Ishikawa (cell line): ENCODE results near the gene EEF1AKMT3.

Experiments used
- CEBPB ChIP-seq: IDR thresholded peaks from 2 replicates; pipeline ENCODE4 v1.6.1; 2012
- CREB1 ChIP-seq: IDR thresholded peaks from 2 replicates; pipeline ENCODE4 v1.6.1; 2012; ENCODE audit warnings: low read depth
- EP300 ChIP-seq: IDR thresholded peaks from 2 replicates; pipeline ENCODE4 v1.6.1; 2012; ENCODE audit warnings: borderline replicate concordance
- FOXM1 ChIP-seq: IDR thresholded peaks from 2 replicates; pipeline ENCODE4 v1.6.1; 2012; ENCODE audit warnings: low read depth, borderline replicate concordance
- NFIC ChIP-seq: IDR thresholded peaks from 2 replicates; pipeline ENCODE4 v1.6.1; 2012
- TCF12 ChIP-seq: IDR thresholded peaks from 2 replicates; pipeline ENCODE4 v1.6.1; 2012; ENCODE audit warnings: low read depth
- TEAD4 ChIP-seq: IDR thresholded peaks from 2 replicates; pipeline ENCODE4 v1.6.1; 2012
- YY1 ChIP-seq: IDR thresholded peaks from 2 replicates; pipeline ENCODE4 v1.6.1; 2012; ENCODE audit warnings: low read depth
- TF ChIP-seq, protein P1 (sequence below): IDR thresholded peaks from 2 replicates; pipeline ENCODE4 v1.6.1; 2012; ENCODE audit warnings: low read depth, mild to moderate bottlenecking
- TF ChIP-seq, protein P2 (sequence below): IDR thresholded peaks from 2 replicates; pipeline ENCODE4 v1.6.1; 2012
- TF ChIP-seq, protein P3 (sequence below): IDR thresholded peaks from 2 replicates; pipeline ENCODE4 v1.6.1; 2012

DNA sequence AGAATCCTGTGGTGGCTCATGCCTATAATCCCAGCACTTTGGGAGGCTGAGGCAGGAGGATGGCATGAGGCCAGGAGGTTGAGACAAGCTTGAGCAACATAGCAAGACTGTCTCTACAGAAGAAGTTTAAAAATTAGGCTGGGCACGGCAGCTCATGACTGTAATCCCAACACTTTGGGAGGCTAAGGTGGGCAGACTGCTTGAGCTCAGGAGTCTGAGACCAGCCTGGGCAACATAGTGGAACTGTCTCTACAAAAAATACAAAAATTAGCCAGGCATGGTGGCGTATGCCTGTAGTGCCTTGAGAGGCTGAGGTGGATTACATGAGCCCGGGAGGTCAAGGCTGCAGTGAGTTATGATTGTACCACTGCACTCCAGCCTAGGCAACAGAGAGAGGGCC is 4.5 kb upstream of the EEF1AKMT3 start:
- TF ChIP-seq EP300 (no peak), TEAD4 (no peak), TCF12 (no peak), NFIC (no peak), CEBPB (no peak), FOXM1 (no peak), CREB1 (no peak), YY1 (no peak)
- TF ChIP-seq, protein P1, sequence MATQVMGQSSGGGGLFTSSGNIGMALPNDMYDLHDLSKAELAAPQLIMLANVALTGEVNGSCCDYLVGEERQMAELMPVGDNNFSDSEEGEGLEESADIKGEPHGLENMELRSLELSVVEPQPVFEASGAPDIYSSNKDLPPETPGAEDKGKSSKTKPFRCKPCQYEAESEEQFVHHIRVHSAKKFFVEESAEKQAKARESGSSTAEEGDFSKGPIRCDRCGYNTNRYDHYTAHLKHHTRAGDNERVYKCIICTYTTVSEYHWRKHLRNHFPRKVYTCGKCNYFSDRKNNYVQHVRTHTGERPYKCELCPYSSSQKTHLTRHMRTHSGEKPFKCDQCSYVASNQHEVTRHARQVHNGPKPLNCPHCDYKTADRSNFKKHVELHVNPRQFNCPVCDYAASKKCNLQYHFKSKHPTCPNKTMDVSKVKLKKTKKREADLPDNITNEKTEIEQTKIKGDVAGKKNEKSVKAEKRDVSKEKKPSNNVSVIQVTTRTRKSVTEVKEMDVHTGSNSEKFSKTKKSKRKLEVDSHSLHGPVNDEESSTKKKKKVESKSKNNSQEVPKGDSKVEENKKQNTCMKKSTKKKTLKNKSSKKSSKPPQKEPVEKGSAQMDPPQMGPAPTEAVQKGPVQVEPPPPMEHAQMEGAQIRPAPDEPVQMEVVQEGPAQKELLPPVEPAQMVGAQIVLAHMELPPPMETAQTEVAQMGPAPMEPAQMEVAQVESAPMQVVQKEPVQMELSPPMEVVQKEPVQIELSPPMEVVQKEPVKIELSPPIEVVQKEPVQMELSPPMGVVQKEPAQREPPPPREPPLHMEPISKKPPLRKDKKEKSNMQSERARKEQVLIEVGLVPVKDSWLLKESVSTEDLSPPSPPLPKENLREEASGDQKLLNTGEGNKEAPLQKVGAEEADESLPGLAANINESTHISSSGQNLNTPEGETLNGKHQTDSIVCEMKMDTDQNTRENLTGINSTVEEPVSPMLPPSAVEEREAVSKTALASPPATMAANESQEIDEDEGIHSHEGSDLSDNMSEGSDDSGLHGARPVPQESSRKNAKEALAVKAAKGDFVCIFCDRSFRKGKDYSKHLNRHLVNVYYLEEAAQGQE, result no peak
- TF ChIP-seq, protein P2, sequence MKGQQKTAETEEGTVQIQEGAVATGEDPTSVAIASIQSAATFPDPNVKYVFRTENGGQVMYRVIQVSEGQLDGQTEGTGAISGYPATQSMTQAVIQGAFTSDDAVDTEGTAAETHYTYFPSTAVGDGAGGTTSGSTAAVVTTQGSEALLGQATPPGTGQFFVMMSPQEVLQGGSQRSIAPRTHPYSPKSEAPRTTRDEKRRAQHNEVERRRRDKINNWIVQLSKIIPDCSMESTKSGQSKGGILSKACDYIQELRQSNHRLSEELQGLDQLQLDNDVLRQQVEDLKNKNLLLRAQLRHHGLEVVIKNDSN, result no peak
- TF ChIP-seq, protein P3, sequence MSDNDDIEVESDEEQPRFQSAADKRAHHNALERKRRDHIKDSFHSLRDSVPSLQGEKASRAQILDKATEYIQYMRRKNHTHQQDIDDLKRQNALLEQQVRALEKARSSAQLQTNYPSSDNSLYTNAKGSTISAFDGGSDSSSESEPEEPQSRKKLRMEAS, result no peak
